LNCaP clone FGC (cell line): Measurements from ENCODE around the gene ZNF134.

Source experiments
- DNase-seq: peaks from one replicate; pipeline ENCODE4 v3.0.0-alpha.2; 2011; ENCODE audit warnings: low read depth
- H3K4me3 ChIP-seq: 2 replicates; pipeline ENCODE4 v1.5.1; 2011; ENCODE audit warnings: mild to moderate bottlenecking, low read depth, low read length, control low read depth
- CTCF ChIP-seq: IDR thresholded peaks from 2 replicates; pipeline ENCODE4 v1.5.1; 2012; ENCODE audit warnings: mild to moderate bottlenecking; ENCODE audit not compliant: control insufficient read depth, insufficient read depth; ENCODE audit errors: extremely low read depth

Gene ZNF134

DNA sequence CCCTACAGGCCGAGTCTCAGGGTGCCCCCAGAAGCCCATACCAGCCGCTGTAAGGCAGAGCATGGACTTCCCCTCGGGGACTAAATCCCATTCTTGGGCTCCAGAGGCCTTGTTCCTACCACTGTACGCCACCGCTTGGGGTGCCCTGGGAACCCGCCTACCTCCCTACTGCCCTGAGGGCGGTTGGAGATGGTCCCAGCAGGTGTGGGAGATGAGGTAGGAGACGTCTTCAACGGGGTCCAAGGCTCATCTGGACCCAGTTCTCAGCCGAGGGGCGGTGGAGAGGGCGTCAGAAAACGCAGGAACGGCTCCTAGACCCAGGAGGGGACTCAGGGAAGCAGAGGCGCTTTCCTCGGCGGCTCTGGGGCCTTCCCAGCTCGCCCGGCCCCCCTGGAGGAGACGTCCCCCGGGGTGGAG lies 30.9 kb upstream of the ZNF134 start:
- DNase-seq, result no peak
- H3K4me3 ChIP-seq, result no peak overlapping the region
- TF ChIP-seq CTCF, result no peak

GRCh38 chr19:57583521-57584416 lies 30.3 kb upstream of the ZNF134 start, which contains the start of gene ZIK1:
TSS of gene ZIK1 (plus strand) at chr19:57584145. CDS start at chr19:57584357, 212 bp downstream.
- TF ChIP-seq CTCF, result peak; percentile 38; the same call in 1 of the 2 replicates
- peak within 1 kb of the TSS; percentile 79 for H3K4me3 ChIP-seq
- DNase-seq, result peak; percentile 86

GRCh38 chr19:57587529-57587928 lies 26.5 kb upstream of the ZNF134 start:
- no peak for TF ChIP-seq CTCF
- no peak for DNase-seq
- no peak overlapping the region for H3K4me3 ChIP-seq

- no peak for TF ChIP-seq CTCF
- peak overlapping the region; percentile 97 for H3K4me3 ChIP-seq
- no peak for DNase-seq
These were observed 14.7 kb upstream of the ZNF134 start for GRCh38 chr19:57599377-57599760.

GRCh38 chr19:57599761-57600383 lies 14.2 kb upstream of the ZNF134 start, which contains the start of gene ZNF530:
TSS of gene ZNF530 (plus strand) at chr19:57599885. CDS start at chr19:57604346, 4,461 bp downstream.
- H3K4me3 ChIP-seq, result peak within 1 kb of the TSS; percentile 97
- no peak for TF ChIP-seq CTCF
- DNase-seq, result peak; percentile 89

- DNase-seq, result no peak
- H3K4me3 ChIP-seq, result no peak overlapping the region
- TF ChIP-seq CTCF, result no peak
These were observed 7.1 kb upstream of the ZNF134 start for GRCh38 chr19:57606931-57607330.
